MG63 (cell line): ENCODE data around the gene LATS2. TPM values are rescaled to one million over a fixed set of nuclear protein-coding genes. Genes with fewer than 3 reads are reported as not detected.

ENCODE experiments used
- DNase-seq: peaks from one replicate; pipeline ENCODE4 v3.0.0-alpha.2; 2020
- H3K27me3 ChIP-seq: fragments of 250-450 bp; sonication (Bioruptor Pico); 2 replicates; pipeline ENCODE4 v1.5.1; 2020; ENCODE audit warnings: mild to moderate bottlenecking, moderate library complexity
- H3K36me3 ChIP-seq: fragments of 250-450 bp; sonication (Bioruptor Pico); 2 replicates; pipeline ENCODE4 v1.5.1; 2020; ENCODE audit warnings: mild to moderate bottlenecking, moderate library complexity
- H3K4me3 ChIP-seq: fragments of 250-450 bp; sonication (Bioruptor Pico); 2 replicates; pipeline ENCODE4 v1.5.1; 2020; ENCODE audit warnings: mild to moderate bottlenecking, moderate library complexity
- H3K9me3 ChIP-seq: fragments of 250-450 bp; sonication (Bioruptor Pico); 2 replicates; pipeline ENCODE4 v1.5.1; 2020; ENCODE audit warnings: mild to moderate bottlenecking, moderate library complexity
- total RNA-seq: library from RNA; depleted of rRNA; stranded (reverse); fragments of >200 nt; shearing (Covaris generic); gene quantifications from 2 replicates; pipeline ENCODE4 v1.2.3, GENCODE V29; 2014; ENCODE audit warnings: low replicate concordance

LATS2 gene
- total RNA-seq, 1 experiment from 2014 or later, result 10.6 TPM

DNA sequence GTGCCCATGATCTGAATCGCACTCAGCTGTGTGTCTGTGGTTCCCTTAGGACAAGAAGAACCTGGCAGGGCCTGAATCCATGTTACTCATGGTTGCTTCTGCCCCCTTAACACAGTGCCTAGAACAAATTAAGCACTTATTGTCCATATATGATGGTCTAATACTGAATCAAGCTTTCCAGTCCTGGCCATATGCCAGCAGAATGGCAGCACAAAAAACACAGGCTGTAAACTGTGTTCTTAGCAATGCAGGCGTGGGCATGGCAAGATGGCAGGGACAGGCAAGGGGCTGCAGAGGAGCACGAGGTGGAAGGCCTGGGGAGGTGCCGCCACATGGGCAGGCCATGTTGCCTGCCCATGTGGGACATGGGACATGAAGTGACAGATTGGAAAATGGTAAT is 68.2 kb downstream of the LATS2 start:
- Histone ChIP-seq H3K36me3 (peaks cover 45% of the 10 kb centered on the region), H3K27me3 (no peaks in the 10 kb centered on the region), H3K9me3 (no peaks in the 10 kb centered on the region), H3K4me3 (no peak overlapping the region)
- no peak for DNase-seq

DNA sequence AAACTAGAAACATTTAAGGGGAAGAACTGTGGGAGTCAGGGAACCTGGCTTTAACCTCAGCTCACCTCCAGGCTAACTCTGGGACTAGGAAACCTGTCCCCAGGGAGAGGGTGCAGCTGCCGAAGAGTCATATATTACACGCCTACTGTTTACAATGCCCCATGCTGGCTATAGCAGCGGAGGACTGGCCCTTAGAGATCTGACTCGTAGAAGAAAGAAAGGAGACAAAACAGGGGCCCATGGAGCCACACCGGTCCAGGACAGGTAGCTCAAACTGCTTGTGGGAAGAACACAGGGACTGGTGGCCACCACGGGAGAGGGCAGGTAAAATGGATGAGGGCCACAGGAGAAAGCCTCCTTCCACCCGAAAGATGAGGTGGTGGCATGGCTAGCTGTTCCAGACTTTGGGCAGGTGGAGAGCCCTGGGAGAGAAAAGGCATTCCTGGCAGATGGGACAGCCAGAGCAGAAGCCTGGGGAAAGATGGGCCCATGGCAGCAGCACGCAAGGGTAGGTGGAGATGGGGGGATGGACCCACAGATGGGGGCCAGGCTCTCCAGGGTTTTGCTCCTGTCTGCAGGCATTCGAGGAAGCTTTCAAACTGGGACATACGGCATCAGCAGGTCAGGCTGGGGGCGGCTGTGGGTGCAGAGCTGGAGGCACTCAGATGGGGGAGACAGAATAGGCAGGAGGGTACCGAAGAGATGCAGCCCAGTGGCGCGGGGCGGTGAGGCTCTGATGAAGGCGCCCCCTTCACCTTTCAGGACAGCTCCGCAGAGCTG is 69.5 kb downstream of the LATS2 start:
- Histone ChIP-seq H3K9me3 (no peaks in the 10 kb centered on the region), H3K36me3 (peaks cover 43% of the 10 kb centered on the region), H3K27me3 (no peaks in the 10 kb centered on the region), H3K4me3 (no peak overlapping the region)
- no peak for DNase-seq

DNA sequence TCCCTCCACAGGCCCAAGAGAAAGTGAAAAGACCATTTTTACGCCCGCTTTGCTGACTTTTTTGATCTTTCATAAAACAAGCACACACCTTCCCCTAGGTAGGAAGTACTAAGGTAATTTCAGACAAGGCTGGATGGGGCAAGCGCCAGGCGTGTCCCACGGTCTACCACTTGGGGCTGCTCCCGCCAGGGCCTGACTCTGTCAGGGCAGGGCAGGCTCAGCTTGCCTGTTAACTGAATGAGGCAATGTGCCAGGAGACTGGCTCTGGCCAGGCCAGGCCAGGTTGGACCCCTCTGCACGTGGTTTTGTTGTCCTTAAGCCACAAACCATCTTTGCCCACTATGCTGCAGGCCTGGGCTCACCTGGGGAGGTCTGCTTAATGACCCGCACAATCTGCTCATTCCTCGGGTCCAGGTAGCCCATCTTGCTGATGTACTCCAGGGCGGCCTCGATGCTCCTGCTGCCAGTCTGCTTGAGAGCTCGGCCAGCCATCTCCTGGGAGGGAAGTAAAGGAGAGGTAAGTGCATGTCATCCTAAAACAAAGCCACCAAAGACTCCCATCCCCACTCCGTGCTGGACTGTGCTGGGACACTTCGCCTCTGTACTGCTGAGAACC is 70.4 kb downstream of the LATS2 start:
- H3K36me3 ChIP-seq, result peaks cover 47% of the 10 kb centered on the region
- no peaks in the 10 kb centered on the region for H3K9me3 ChIP-seq
- no peak for DNase-seq
- no peak overlapping the region for H3K4me3 ChIP-seq
- H3K27me3 ChIP-seq, result no peaks in the 10 kb centered on the region

DNA sequence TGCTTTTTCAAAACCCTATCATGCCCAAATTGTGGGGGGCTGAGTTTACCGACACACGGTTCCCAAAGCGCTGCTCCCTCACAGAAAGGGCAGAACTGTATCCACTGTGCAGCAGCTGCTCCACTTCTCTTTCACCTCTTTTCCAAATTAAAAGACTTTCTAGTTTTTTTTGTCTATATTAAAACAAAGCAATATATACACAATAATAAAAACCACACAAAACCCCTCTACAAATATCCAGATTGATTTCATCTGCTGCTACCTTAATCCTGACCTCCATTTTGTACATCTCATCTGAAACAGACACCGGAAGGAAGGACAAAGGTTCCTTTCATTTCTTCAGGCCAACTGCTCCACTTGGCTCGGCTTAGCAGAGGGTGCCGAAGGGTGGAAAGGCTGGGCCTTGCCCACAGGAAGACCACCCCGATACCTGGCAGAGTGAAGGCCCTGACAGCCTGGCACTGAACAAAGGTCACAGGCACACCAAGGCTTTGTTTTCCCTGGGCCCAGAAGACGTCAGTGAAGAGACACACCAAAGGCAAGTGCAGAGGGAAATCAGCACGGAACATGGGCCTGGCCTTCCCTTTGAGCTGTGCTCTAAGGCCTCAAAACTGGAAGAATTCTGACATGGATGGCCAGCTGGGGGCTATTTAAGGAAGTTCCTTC is 71.6 kb downstream of the LATS2 start:
- Histone ChIP-seq H3K27me3 (no peaks in the 10 kb centered on the region), H3K9me3 (no peaks in the 10 kb centered on the region), H3K4me3 (no peak overlapping the region), H3K36me3 (peaks cover 56% of the 10 kb centered on the region)
- DNase-seq, result no peak

DNA sequence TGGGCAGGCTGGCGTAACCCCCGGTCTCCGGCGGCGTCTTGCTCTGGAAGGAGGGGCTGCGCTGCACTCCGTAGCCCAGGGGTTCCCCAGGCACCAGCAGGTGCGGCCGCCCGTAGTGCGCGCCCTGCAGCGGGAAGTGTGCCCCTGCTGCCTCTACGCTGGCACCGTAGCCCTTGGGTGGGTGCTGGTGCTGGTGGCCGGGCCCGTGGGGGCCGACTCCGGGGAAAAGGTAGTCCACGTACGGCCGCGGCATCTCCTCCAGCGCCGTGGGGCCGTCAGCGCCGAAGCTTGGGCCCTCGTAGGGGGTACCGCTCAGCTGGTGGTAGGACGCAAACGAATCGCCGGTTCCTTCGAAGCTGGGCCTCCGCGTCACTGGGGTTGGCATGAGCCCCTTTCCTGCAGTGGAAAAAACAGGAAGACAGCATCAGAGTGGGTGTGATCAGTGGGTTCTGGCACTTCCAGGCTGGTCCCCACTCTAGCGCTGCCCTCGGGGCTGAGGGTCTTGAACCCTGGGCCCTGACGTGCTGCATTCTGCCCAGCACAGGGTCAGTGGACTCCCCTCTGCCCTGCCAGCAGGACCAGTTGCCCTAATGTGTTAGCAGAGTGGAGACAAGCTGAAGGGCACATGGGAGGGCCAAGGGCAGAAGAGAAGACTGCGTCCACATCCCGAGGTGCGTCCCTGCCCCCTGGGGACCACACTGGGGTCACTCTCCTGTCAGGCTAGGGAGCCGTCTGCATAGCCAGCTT is 72.3 kb downstream of the LATS2 start:
- peaks cover 54% of the 10 kb centered on the region for H3K36me3 ChIP-seq
- no peak for DNase-seq

DNA sequence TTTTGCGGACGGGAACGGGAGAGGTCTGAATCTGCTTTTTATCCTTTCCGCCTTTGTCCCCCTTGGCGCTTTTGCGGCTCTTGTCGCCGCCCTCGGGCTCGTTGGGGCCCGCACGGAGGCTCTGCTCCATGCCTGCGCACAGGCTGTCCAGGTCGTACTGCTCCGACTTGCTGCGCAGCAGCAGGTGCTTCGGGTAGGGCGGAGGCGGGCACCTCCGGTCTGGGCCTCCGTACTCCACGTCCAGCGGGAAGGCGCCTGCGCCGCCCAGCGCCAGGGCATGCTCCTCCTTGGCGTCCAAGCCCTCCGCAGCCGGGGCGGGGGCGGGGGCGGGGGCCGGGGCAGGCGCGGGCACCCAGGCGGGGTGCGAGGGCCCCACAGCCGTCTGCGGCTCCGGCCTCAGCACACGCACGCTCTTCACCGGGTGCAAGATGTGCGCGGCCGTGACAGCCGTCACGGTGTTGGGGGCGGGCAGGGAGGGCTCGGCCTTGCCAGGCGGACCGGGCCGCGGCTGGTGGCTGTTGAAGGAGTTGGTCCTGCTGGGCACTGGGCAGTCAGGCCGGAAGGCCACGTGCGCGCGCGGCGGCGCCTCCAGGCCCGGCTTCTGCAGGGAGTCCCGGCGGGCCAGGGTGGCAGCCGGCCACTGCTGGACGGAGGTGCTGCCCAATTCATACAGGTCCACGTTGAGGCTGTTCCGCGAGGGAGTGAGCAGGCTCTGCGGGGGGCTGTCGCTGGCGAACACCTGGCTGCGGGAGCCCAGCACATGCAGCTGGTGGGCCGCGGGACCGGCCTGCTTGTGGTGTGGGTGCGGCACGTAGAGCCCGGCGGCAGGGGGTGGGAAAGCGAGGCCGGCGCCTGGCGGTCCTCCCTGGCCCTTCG is 73.1 kb downstream of the LATS2 start:
- Histone ChIP-seq H3K4me3 (no peak overlapping the region), H3K27me3 (no peaks in the 10 kb centered on the region), H3K36me3 (peaks cover 62% of the 10 kb centered on the region), H3K9me3 (no peaks in the 10 kb centered on the region)
- no peak for DNase-seq

More for the DNA sequence above, 72.3 kb downstream of the LATS2 start:
- Histone ChIP-seq H3K27me3 (no peaks in the 10 kb centered on the region), H3K4me3 (no peak overlapping the region), H3K9me3 (no peaks in the 10 kb centered on the region)

DNA sequence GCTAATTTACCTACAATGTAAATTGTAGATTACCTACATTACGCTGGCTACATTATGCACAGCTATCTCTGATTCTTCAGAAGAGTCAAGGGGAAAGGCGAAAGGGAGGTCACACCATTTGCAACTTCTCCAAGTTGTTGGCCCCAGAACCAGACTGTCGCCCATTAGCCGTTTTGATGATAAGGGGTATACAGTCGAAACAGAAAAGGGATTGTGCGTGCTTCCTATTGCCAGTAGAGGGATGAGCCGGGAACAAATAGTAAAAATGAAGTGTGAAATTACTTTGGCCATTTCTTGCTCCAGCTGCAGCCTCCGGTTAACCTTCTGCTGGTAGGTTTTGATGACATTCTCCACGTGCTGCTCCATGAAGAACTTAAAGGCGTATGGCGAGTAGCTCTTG is 73.8 kb downstream of the LATS2 start:
- H3K9me3 ChIP-seq, result no peaks in the 10 kb centered on the region
- H3K36me3 ChIP-seq, result peaks cover 66% of the 10 kb centered on the region
- H3K27me3 ChIP-seq, result no peaks in the 10 kb centered on the region
- H3K4me3 ChIP-seq, result no peak overlapping the region
- no peak for DNase-seq

DNA sequence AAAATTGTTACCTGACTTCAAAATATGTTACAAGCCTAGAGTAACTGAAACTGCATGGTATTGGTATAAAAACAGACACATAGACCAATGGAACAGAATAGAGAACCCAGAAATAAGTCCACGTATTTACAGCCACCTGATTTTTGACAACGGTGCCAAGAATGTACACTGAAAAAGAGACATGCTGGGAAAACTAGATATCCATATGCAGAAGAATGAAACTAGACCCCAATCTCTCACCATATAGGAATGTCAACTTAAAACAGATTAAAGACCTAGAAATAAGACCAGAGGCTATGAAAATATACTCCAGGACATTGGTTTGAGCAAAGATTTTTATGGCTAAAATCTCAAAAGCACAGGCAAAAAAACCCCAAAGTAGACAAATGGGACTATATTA is 76.5 kb downstream of the LATS2 start:
- no peak for DNase-seq
- Histone ChIP-seq H3K27me3 (no peaks in the 10 kb centered on the region), H3K9me3 (no peaks in the 10 kb centered on the region), H3K36me3 (peaks cover 69% of the 10 kb centered on the region), H3K4me3 (no peak overlapping the region)

DNA sequence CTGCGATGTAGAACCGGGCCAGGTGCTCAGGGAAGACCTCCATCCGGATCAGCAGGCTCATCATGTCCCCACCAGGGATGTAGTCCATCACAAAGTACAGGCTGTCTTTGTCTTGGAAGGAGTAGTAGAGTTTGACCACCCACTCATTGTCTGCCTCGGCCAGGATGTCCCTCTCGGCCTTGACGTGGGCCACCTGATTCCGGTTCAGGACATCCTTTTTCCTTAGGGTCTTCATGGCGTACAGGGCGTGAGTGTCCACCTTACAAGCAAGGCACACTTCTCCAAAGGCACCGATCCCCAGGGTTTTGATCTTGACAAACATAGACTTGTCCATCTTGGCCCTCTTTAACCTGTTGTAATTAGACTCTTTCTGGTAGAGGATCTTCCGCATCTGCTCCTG is 78.0 kb downstream of the LATS2 start:
- Histone ChIP-seq H3K9me3 (no peaks in the 10 kb centered on the region), H3K4me3 (no peak overlapping the region), H3K36me3 (peaks cover 78% of the 10 kb centered on the region), H3K27me3 (no peaks in the 10 kb centered on the region)
- DNase-seq, result no peak

DNA sequence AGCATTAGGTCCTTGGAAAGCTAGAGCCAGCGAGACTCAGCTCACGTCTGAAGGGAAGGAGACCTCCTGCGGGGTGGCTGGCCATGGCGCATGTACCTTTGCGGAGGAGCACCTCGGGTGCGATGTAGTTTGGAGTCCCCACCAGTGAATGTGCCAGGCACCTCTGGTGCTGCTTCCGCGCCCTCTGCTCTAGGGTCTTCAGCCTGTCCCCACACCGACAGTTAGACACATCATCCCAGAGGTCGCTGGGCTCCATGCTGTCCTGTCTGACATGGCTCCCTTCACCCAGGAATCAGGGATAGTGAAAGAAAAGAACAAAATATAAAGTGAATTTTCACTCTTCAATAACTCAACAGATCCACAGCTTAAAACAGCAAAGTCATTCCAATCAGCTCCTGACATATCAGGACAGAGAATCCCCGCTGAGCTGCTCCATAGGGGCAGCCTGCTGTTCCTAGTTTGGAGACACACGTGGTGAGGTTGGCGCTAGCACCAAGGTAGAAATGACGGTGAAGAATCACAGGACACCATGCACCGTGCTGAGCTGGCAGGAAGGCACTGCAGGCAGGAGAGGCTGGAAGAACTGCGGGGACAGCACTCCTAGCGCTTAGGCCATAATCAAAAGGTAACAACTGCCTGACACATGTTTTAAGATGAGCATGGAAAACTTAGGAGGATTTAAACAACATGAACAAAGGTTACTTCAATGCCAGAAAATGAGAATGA is 79.9 kb downstream of the LATS2 start:
- H3K36me3 ChIP-seq, result peaks cover 81% of the 10 kb centered on the region
- H3K9me3 ChIP-seq, result no peaks in the 10 kb centered on the region
- no peak for DNase-seq
- no peak overlapping the region for H3K4me3 ChIP-seq
- no peaks in the 10 kb centered on the region for H3K27me3 ChIP-seq

DNA sequence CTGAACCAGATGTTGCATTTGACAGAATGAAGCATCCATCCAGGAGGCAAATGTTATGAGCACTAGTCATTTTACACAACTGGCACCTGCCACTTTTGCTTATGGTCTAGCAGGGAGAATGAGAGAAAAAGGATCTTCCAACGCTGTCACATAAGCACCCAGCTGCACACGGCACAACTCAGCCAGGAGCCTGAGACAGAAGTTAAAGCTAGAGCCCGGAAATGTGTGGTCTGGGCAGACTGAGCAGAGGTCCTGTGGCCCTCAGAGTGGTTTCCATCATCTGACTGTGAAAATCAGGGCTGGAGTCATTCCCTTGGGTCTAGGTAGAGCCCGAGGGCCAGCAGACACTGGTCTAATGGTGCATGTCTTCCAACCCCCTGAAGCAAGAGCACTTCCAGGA is 80.5 kb downstream of the LATS2 start:
- Histone ChIP-seq H3K36me3 (peaks cover 81% of the 10 kb centered on the region), H3K9me3 (no peaks in the 10 kb centered on the region), H3K4me3 (no peak overlapping the region), H3K27me3 (no peaks in the 10 kb centered on the region)
- no peak for DNase-seq

DNA sequence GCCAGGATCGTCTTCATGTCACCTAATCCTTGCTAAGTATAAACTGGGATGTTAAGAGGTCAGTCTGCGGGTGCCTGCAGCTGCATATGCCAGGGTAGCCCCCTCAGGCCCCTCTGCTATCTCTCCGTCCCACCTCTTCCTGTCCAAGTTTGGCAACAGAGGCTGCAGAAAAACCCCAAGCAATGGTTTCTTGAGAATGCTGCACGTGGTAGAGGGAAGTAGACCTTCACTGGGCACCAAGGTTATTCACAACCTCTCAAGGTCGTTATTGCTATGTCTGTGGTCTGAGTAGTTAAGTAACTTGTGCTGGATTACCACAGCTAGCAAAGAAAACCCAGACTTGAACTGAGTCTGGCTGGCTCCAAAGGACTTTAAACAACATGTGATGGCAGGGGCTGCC is 81.0 kb downstream of the LATS2 start:
- no peak for DNase-seq
- no peaks in the 10 kb centered on the region for H3K9me3 ChIP-seq
- H3K27me3 ChIP-seq, result no peaks in the 10 kb centered on the region
- H3K4me3 ChIP-seq, result no peak overlapping the region
- peaks cover 79% of the 10 kb centered on the region for H3K36me3 ChIP-seq

DNA sequence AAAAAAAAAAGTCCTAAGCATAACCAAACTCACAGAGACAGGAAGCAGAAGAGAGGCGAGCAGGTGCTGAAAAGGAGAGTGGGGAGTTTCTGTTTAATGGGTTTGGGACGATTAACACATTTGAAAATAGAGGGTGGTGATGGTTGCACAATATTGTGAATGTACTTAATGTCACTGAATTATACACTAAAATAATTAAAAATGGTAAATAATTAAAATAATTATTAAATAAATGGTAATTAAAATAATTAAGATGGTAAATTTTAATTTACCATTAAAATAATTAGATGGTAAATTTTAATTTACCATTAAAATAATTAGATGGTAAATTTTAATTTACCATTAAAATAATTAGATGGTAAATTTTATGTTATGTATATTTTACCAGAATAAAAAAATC is 84.0 kb downstream of the LATS2 start:
- no peaks in the 10 kb centered on the region for H3K9me3 ChIP-seq
- no peak overlapping the region for H3K4me3 ChIP-seq
- DNase-seq, result no peak
- H3K36me3 ChIP-seq, result peaks cover 89% of the 10 kb centered on the region
- no peaks in the 10 kb centered on the region for H3K27me3 ChIP-seq

DNA sequence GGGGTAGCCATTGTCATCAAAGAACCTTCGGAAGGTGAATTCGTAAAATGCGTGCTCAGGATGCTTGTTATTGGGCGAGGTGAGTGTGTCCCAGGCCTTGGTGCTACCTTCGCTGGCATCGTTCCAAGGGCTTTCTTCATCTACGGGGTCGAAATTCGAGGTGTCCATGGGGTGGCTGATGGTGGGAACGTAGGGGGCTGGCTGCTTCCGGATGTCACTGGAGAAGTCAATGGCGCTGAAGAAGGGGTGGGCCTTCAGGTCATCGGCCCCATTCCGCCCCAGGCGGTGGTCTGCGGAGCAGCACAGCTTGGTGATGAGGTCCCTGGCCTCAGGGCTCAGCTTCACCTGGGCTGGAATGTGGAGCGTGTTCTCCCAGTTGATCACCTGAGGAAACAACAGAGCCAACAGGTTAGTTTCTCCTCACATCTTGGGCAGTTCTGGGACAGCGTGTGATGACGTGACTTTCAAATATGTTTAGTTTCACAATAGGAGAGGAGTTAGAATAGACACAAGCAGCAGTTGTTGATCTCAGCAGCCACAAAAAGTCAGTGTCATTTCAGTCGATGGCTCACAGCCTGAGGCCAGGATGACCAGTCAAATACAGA is 86.3 kb downstream of the LATS2 start:
- no peaks in the 10 kb centered on the region for H3K9me3 ChIP-seq
- DNase-seq, result no peak
- peaks cover 74% of the 10 kb centered on the region for H3K36me3 ChIP-seq
- H3K4me3 ChIP-seq, result no peak overlapping the region
- H3K27me3 ChIP-seq, result no peaks in the 10 kb centered on the region

DNA sequence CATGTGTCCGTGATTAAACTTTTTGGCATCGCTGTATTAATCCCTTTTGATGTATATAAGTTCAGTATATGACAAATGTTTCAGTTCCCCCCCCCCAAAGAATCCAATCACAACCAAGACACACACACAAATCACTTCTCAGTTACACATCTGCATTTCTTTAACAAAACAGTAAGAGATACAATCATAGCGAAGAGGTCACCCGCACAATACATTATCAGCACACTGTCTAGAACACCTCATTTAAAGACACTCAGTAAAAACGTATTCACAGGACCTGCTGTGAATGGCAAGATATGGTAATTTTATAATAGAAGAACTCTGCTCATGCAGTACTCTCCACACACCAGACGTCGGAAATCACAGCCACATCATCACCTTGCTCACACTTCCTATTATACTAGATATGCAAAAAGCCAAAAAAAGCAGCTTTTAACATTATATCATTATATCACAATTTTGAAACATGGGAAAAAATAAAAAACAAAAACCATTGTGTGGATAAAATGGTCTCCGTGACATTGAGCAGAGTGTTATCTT is 87.4 kb downstream of the LATS2 start:
- Histone ChIP-seq H3K36me3 (peaks cover 65% of the 10 kb centered on the region), H3K9me3 (no peaks in the 10 kb centered on the region), H3K4me3 (no peak overlapping the region), H3K27me3 (no peaks in the 10 kb centered on the region)
- no peak for DNase-seq
